Thymus (tissue), 11 donors: ENCODE measurements around the gene RARA. TPM values are rescaled to one million over a fixed set of nuclear protein-coding genes. Genes with fewer than 3 reads are reported as not detected.
A peak's percentile ranks its signal among the peaks of the same experiment; 100 is the strongest.

Experiments used
- DNase-seq, 9 donors: peaks; one replicate each; pipeline ENCODE4 v3.0.0-alpha.2; 2013; ENCODE audit warnings: low spot score in 9 of 9, low read depth in 6 of 9, missing footprints in 1 of 9
- H3K27ac ChIP-seq, 2 donors: one replicate each; pipeline ENCODE4 v1.5.1; 2013; ENCODE audit warnings: control low read depth in 1 of 2, low read depth in 1 of 2, low read length in 1 of 2, mild to moderate bottlenecking in 1 of 2, moderate library complexity in 1 of 2
- H3K27me3 ChIP-seq, 2 donors: one replicate each; pipeline ENCODE4 v1.5.1; 2013; ENCODE audit warnings: low read length in 1 of 2; ENCODE audit not compliant: control insufficient read depth in 2 of 2, insufficient read depth in 1 of 2
- H3K36me3 ChIP-seq, 2 donors: one replicate each; pipeline ENCODE4 v1.5.1; 2013; ENCODE audit warnings: low read length in 1 of 2, mild to moderate bottlenecking in 1 of 2, moderate library complexity in 1 of 2; ENCODE audit not compliant: control insufficient read depth in 2 of 2, insufficient read depth in 2 of 2
- H3K4me1 ChIP-seq, 2 donors: one replicate each; pipeline ENCODE4 v1.5.1; 2013; ENCODE audit warnings: low read length in 2 of 2; ENCODE audit not compliant: control insufficient read depth in 2 of 2, insufficient read depth in 2 of 2
- H3K4me3 ChIP-seq, 2 donors: one replicate each; pipeline ENCODE4 v1.5.1; 2013; ENCODE audit warnings: low read length in 2 of 2, control low read depth in 1 of 2, mild to moderate bottlenecking in 1 of 2
- H3K9me3 ChIP-seq, 2 donors: one replicate each; pipeline ENCODE4 v1.5.1; 2013; ENCODE audit warnings: low read length in 1 of 2, mild to moderate bottlenecking in 1 of 2; ENCODE audit not compliant: control insufficient read depth in 2 of 2, insufficient read depth in 1 of 2
- WGBS: extraction: QIAGEN DNeasy Blood & Tissue Kit; methylation state at CpG from one replicate; pipeline ENCODE4 v1.1.7; 2013; 5-methylcytosine and 5-hydroxymethylcytosine counted together
- polyA plus RNA-seq: library from polyadenylated mRNA; stranded (reverse); fragments of 200-250 nt; gene quantifications from one replicate; pipeline ENCODE4 v1.2.3, GENCODE V29; 2013
- total RNA-seq: library from RNA; stranded (reverse); fragments of 120-200 nt; gene quantifications from one replicate; pipeline ENCODE4 v1.2.4, GENCODE V29; 2013
- donor health status: healthy.

Gene RARA
- total and polyA plus RNA-seq, 2 donors, result 5.8 to 17.1 TPM

DNA sequence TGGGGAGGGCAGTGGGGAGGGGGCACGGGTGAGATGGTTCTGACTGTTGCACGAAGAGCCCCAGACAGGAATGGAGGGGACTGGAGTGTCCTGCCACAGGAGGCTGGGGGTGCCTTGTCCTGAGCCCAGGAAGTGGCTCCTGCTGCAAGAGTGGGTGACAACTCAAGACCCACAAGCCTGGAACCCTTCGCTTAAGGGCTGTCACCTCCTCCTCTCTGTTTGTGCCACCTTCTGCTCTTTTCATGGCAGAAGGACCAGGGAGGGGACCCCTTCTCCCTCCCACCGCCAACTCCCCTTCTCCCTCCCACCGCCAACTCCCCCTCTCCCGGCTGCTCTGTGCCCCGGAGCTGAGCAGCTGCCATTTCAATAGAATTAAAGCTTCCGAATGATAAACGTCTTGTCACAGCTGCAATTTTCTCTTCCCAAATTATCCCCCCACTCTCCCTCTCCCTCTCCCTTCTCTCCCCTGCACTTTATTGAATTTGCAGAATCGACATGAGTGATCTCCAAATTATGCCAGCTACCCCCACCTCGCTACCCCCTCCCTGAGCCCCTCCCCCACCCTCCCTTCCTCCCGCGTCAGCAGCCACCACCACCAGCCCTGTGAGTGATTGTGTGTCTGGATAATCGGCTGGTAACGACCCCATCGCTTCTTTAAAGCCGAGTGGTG, 41.8 kb downstream of the RARA start:
- WGBS, result 93% methylated on average over 17 of the region's 17 CpGs
- H3K27ac ChIP-seq, result peak overlapping the region in 1 of 2 donors; percentile 51

GRCh38 chr17:40351359-40352236, 42.6 kb downstream of the RARA start:
- Histone ChIP-seq H3K4me1 (peaks cover 0 to 71% of the 10 kb centered on the region in 2 donors), H3K27me3 (no peaks in the 10 kb centered on the region), H3K27ac (peak overlapping the region in 1 of 2 donors; percentile 51), H3K4me3 (no peak overlapping the region), H3K9me3 (no peaks in the 10 kb centered on the region), H3K36me3 (peaks cover 16 to 28% of the 10 kb centered on the region in 2 donors)
- DNase-seq, result no peak
- WGBS, result 94% methylated on average over 27 of the region's 27 CpGs

More for the DNA sequence above, 41.8 kb downstream of the RARA start:
- H3K36me3 ChIP-seq, result peaks cover 16 to 25% of the 10 kb centered on the region in 2 donors
- H3K4me1 ChIP-seq, result peaks cover 4 to 79% of the 10 kb centered on the region in 2 donors
- no peaks in the 10 kb centered on the region for H3K27me3 ChIP-seq
- H3K9me3 ChIP-seq, result no peaks in the 10 kb centered on the region
- no peak for DNase-seq
- H3K4me3 ChIP-seq, result no peak overlapping the region

DNA sequence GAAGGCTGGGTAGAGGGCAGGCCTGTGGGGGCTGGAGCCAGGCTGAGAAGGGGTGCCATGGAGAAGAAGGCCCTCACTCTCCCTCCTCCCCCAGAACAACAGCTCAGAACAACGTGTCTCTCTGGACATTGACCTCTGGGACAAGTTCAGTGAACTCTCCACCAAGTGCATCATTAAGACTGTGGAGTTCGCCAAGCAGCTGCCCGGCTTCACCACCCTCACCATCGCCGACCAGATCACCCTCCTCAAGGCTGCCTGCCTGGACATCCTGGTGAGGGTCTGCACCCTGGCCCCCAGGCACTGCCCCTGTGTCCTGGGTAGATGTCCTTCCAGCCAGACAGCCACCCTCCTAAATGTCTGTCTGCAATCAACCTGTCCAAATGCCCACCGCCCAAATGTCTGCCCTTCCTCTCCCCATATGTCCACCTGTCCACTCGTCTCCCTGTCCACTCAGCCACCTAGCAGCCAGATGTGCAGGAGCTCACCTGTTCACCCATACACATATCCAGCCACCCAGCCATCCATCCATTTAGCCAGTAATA, 43.3 kb downstream of the RARA start:
- Histone ChIP-seq H3K4me3 (no peak overlapping the region), H3K4me1 (peaks cover 0 to 68% of the 10 kb centered on the region in 2 donors), H3K9me3 (no peaks in the 10 kb centered on the region), H3K27me3 (no peaks in the 10 kb centered on the region), H3K36me3 (peaks cover 16 to 28% of the 10 kb centered on the region in 2 donors), H3K27ac (no peak overlapping the region)
- WGBS, result 96% methylated on average over 7 of the region's 7 CpGs
- no peak for DNase-seq

DNA sequence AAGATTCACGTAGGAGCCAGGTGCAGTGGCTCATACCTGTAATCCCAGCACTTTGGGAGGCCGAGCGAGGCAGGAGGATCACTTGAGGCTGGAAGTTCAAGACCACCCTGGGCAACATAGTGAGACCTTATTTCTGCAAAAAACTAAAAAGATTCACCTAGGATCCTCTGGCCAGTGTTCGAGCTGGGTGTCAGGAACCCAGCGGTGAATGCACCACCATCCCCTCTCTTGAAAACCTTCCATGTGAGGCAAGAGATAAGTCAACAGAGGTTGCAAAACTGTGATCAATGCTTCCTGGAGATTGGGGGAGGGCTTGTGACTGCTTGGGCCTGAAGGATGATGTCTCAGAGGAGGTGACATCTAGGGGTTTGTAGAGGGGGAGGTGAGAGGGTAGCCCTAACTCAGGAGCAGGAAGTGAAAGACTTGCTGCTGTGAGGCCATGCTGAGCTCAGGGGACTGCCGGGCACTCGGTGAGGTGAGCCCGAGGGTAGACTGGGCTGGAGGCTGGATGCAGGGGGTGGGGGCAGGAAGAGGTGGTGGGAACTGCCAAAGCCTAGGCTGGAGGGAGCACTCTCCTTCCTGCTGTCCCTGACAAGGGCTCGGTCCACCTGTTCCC, 43.9 kb downstream of the RARA start:
- no peak overlapping the region for H3K27ac ChIP-seq
- H3K36me3 ChIP-seq, result peaks cover 16 to 28% of the 10 kb centered on the region in 2 donors
- 91% methylated on average over 9 of the region's 9 CpGs for WGBS
- peaks cover 0 to 68% of the 10 kb centered on the region in 2 donors for H3K4me1 ChIP-seq
- no peak for DNase-seq
- no peaks in the 10 kb centered on the region for H3K9me3 ChIP-seq
- H3K27me3 ChIP-seq, result no peaks in the 10 kb centered on the region
- H3K4me3 ChIP-seq, result no peak overlapping the region

DNA sequence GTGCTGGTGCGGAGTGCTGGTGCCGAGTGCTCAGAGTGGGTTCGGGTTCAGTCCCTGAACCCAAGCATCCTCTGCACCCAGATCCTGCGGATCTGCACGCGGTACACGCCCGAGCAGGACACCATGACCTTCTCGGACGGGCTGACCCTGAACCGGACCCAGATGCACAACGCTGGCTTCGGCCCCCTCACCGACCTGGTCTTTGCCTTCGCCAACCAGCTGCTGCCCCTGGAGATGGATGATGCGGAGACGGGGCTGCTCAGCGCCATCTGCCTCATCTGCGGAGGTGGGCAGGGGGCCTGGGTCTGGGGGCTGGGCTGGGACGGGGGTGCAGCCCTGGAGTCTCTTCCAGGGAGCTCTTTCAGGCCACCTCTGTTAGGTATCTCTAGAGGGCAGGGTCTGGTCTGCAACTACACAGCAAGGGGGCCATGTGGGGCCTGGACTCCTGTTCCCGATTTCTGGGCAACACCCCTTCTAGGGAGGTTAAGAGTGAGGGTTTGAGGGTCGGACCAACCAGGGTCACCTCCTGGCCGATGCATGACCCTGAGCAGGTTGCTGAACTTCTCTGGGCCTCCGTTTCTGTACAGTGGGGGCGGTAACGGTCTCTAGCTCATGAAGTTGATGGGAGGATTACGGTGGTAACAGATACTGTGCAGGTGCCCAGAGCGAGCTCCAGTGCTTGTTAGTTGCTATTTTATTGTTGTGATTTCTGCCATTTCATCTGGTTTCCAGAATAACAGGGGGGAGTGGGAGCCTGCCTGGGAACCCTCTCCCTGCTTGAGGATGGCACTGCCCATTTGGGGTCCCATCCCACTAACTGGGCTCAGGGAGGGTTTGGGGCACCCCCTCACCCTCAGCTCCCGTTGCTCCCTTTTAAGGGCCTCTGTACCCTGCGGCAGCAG, 45.5 kb downstream of the RARA start:
- peaks cover 0 to 60% of the 10 kb centered on the region in 2 donors for H3K4me1 ChIP-seq

DNA sequence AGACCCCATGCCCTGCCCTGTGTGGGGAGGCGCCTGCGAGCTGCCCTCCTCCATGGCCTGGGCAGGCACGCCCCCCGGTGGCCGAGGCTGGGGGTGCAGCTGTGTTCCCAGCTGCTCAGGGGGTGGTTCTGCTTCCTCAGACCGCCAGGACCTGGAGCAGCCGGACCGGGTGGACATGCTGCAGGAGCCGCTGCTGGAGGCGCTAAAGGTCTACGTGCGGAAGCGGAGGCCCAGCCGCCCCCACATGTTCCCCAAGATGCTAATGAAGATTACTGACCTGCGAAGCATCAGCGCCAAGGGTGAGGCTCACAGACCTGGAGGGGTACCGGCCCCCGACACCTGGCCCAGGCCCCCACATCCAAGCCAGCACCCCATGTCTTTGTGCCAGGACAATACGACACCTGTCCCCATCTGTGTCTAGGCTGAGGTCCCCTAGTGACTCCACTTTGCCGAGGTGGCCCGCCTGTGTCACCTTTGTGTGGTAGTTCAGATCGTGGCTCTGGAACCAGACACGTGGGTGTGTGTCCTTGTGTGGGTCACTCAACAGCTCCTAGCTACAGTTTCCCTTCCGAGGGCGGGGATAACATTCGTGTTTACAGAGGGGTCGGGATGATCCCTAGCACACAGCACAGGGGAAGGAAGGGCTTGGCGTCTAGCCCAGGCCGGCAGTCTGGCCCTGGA, 46.3 kb downstream of the RARA start:
- H3K27me3 ChIP-seq, result peaks cover 0 to 14% of the 10 kb centered on the region in 2 donors
- 74% methylated on average over 29 of the region's 29 CpGs for WGBS
- no peak overlapping the region for H3K27ac ChIP-seq
- peak in 2 of 9 donors; percentile 67 to 78 for DNase-seq
- peaks cover 0 to 53% of the 10 kb centered on the region in 2 donors for H3K4me1 ChIP-seq
- H3K4me3 ChIP-seq, result no peak overlapping the region
- H3K36me3 ChIP-seq, result peaks cover 16 to 22% of the 10 kb centered on the region in 2 donors
- H3K9me3 ChIP-seq, result no peaks in the 10 kb centered on the region

More for the DNA sequence above, 45.5 kb downstream of the RARA start:
- H3K4me3 ChIP-seq, result no peak overlapping the region
- peaks cover 0 to 6% of the 10 kb centered on the region in 2 donors for H3K27me3 ChIP-seq
- peaks cover 16 to 22% of the 10 kb centered on the region in 2 donors for H3K36me3 ChIP-seq
- no peak for DNase-seq
- no peak overlapping the region for H3K27ac ChIP-seq
- H3K9me3 ChIP-seq, result no peaks in the 10 kb centered on the region
- 90% methylated on average over 30 of the region's 30 CpGs for WGBS

- Histone ChIP-seq H3K4me1 (peaks cover 0 to 46% of the 10 kb centered on the region in 2 donors), H3K4me3 (no peak overlapping the region), H3K27me3 (peaks cover 0 to 21% of the 10 kb centered on the region in 2 donors), H3K36me3 (peaks cover 14 to 22% of the 10 kb centered on the region in 2 donors), H3K27ac (no peak overlapping the region), H3K9me3 (no peaks in the 10 kb centered on the region)
- DNase-seq, result no peak
- WGBS, result 96% methylated on average over 33 of the region's 33 CpGs
Measured at GRCh38 chr17:40355804-40356758, 47.1 kb downstream of the RARA start.
